Measurements from ENCODE around the gene SIK2. TPM values are rescaled to one million over a fixed set of nuclear protein-coding genes. Genes with fewer than 3 reads are reported as not detected.
"Not testable (repeated sequence)": the region's sequence is repeated elsewhere in the genome, so short reads cannot be mapped to it uniquely, and the experiment has no call there.

The SIK2 gene
- total RNA-seq, 1 donor from 2014 or later, result 10.0 TPM

DNA sequence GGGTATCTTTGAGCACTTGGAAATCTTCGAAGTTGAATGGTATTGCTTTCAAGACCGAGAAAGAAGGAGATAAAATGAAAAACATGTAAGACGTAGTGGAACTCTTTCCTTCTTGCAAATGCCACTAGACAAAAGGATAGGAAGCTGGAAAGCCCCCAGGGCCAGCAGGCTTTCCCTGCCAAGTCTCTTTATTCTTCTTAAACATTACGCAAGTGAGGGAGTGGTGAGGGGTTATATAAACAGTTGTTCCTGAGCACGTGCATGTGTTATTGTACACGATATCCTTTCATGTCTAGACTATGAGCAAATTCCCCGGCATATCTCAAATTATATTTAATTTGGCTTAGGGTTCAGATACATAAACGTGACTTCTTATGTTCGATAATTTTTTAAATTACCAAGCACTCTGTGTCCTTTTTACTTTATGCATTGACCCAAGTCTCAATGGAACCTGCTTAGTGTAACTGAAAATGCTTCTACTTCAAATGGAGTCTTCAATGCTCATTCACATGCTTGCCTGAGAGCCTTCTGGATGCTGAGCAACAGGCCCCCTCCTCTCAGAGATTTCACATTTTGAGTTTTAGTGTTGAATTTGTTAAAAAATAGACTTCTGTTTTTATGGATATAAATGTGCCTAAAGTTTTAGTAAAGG is 104.9 kb downstream of the SIK2 start:
- H3K36me3 Mint-ChIP-seq (ENCODE audit: low read depth), result peaks cover 82% of the 10 kb centered on the region
- ChIA-PET POLR2A (no interaction called here), CTCF (no interaction called here)

DNA sequence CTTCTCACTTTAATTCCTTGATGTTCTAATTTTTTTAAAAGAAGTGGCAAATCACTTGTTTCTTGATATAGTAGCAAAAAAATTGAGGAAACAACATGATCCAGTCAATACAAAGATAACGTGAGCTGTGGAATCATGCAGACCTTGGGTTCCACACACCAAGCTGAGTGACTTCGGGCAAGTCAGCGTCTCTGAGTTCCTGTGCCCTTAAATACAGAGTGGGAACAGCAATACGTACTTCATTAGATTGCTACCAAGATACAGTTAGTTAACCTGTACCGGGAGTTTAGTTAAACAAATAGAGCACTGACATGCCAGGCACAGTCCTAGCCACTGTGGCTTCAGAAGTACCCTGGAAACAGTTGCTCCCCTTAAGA is 105.4 kb downstream of the SIK2 start:
- no peak overlapping the region for H3K4me3 Mint-ChIP-seq
- peaks cover 84% of the 10 kb centered on the region for H3K36me3 Mint-ChIP-seq (ENCODE audit: low read depth)
- ChIA-PET CTCF (no interaction called here), POLR2A (no interaction called here)
- intact Hi-C loops (cut with micrococcal nuclease), result no loop called here
- no peaks in the 10 kb centered on the region for H3K27me3 Mint-ChIP-seq
- H3K27ac Mint-ChIP-seq, result no peak overlapping the region
- no peaks in the 10 kb centered on the region for H3K4me1 Mint-ChIP-seq
- ATAC-seq (ENCODE audit: low read depth) (no peak), DNase-seq (no peak)
- H3K9me3 Mint-ChIP-seq, result no peaks in the 10 kb centered on the region
- TF ChIP-seq, protein P1, sequence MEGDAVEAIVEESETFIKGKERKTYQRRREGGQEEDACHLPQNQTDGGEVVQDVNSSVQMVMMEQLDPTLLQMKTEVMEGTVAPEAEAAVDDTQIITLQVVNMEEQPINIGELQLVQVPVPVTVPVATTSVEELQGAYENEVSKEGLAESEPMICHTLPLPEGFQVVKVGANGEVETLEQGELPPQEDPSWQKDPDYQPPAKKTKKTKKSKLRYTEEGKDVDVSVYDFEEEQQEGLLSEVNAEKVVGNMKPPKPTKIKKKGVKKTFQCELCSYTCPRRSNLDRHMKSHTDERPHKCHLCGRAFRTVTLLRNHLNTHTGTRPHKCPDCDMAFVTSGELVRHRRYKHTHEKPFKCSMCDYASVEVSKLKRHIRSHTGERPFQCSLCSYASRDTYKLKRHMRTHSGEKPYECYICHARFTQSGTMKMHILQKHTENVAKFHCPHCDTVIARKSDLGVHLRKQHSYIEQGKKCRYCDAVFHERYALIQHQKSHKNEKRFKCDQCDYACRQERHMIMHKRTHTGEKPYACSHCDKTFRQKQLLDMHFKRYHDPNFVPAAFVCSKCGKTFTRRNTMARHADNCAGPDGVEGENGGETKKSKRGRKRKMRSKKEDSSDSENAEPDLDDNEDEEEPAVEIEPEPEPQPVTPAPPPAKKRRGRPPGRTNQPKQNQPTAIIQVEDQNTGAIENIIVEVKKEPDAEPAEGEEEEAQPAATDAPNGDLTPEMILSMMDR (IDR thresholded peaks at IDR 0.05), result no peak

More for the DNA sequence above, 104.9 kb downstream of the SIK2 start:
- intact Hi-C loops (cut with micrococcal nuclease), result no loop called here
- Mint-ChIP-seq H3K27ac (no peak overlapping the region), H3K4me1 (no peaks in the 10 kb centered on the region), H3K4me3 (no peak overlapping the region), H3K27me3 (no peaks in the 10 kb centered on the region), H3K9me3 (no peaks in the 10 kb centered on the region)
- TF ChIP-seq, protein P1 (IDR thresholded peaks at IDR 0.05), result no peak
- ATAC-seq (ENCODE audit: low read depth), result no peak
- DNase-seq, result no peak

DNA sequence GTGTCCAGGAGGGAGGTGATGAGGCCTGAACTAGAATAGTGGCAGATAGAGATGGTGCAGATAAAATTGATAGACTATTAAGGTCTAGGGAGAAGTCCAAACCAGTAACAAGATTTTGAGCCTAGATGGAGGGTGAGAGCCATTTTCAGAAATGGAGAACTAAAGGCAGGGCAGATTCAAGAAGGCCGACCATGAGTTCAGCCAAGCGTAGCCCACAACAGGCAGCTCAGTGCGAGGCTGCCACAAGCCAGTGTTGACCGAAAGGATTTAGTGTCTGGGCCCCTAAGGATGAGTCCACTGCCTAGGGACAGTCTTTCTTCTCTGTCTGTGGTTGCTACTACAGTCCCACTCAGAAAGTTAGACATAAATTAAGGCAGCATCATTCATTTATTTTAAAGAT is 112.3 kb downstream of the SIK2 start:
- Mint-ChIP-seq H3K27me3 (no peaks in the 10 kb centered on the region), H3K36me3 (ENCODE audit: low read depth) (peaks cover 77% of the 10 kb centered on the region), H3K9me3 (peaks cover 4% of the 10 kb centered on the region), H3K4me1 (peaks cover 26% of the 10 kb centered on the region), H3K4me3 (no peak overlapping the region), H3K27ac (no peak overlapping the region)
- ChIA-PET CTCF (no interaction called here), POLR2A (no interaction called here)
- DNase-seq (no peak), ATAC-seq (ENCODE audit: low read depth) (peak; percentile 52)
- intact Hi-C loops (cut with micrococcal nuclease), result no loop called here
- TF ChIP-seq, protein P1 (IDR thresholded peaks at IDR 0.05), result no peak

DNA sequence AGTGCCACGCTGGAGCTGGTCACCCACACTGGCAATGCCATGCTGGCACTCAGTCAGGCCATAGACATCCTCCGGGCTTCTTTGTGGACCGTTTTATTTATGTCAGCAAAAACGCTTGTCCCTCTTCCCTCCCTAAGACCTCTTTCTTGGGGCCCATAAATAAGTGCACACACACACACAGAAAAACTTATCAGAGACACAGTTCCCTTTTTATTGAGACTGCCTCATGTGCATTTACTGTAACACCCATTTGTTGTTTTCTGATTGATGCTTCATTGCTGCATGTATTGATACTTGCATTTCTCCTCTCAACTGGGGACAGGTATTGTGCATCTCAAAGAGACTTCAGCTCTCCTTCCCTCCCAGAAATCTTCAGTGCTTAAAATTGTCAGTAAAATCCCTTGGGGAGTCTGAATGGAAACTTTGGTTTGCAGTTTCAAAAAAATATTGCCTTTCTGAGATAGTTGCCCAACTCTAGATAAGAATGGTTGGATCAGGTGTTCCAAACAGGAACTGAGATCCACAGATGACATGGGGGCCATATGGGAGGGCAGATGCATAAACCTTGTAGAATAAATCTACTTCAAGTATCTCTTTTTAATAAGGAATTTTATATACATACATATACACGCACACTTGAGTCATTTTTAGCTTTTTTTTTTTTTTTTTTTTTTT is 113.0 kb downstream of the SIK2 start:
- CTCF ChIA-PET, result no interaction called here
- H3K36me3 Mint-ChIP-seq (ENCODE audit: low read depth), result peaks cover 78% of the 10 kb centered on the region
- no peak for ATAC-seq (ENCODE audit: low read depth)

DNA sequence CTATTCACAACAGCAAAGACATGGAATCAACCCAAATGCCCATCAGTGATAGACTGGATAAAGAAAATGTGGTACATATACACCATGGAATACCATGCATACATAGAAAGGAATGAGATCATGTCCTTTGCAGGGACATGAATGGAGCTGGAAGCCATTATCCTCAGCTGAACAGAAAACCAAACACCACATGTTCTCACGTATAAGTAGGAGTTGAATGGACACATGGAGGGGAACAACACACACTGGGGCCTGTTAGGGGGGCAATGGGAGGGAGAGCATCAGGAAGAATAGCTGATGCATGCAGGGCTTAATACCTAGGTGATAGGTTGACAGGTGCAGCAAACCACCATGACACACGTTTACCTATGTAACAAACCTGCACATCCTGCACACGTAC is 115.4 kb downstream of the SIK2 start:
- H3K27ac Mint-ChIP-seq; CTCF ChIA-PET; intact Hi-C loops (cut with micrococcal nuclease); H3K4me3 Mint-ChIP-seq; H3K9me3 Mint-ChIP-seq; DNase-seq; POLR2A ChIA-PET; ATAC-seq (ENCODE audit: low read depth); H3K27me3 Mint-ChIP-seq: not testable (repeated sequence)
- Mint-ChIP-seq H3K36me3 (ENCODE audit: low read depth) (peaks cover 81% of the 10 kb centered on the region), H3K4me1 (peaks cover 26% of the 10 kb centered on the region)

More for the DNA sequence above, 113.0 kb downstream of the SIK2 start:
- Mint-ChIP-seq H3K4me1 (peaks cover 26% of the 10 kb centered on the region), H3K9me3 (peaks cover 4% of the 10 kb centered on the region), H3K27ac (peak overlapping the region; percentile 3), H3K27me3 (no peaks in the 10 kb centered on the region), H3K4me3 (no peak overlapping the region)
- POLR2A ChIA-PET, result interaction anchor here (0.6 kb wide), 1 partner anchor 14 kb away, joined by 3 read pairs; no protein-coding TSS in a partner anchor
- intact Hi-C loops (cut with micrococcal nuclease), result no loop called here
- no peak for DNase-seq
- TF ChIP-seq, protein P1 (IDR thresholded peaks at IDR 0.05), result no peak
